Skeletal muscle satellite cell (primary cell): ENCODE results near the gene OSCP1.

Source experiments
- H3K27me3 ChIP-seq: 2 replicates; pipeline ENCODE4 v1.7.0; 2013; ENCODE audit warnings: low read length; ENCODE audit not compliant: control insufficient read depth, insufficient read depth
- H3K36me3 ChIP-seq: 2 replicates; pipeline ENCODE4 v1.7.0; 2013; ENCODE audit warnings: mild to moderate bottlenecking, control low read depth, low read length; ENCODE audit not compliant: insufficient read depth
- H3K4me1 ChIP-seq: 2 replicates; pipeline ENCODE4 v1.7.0; 2013; ENCODE audit warnings: low read length; ENCODE audit not compliant: control insufficient read depth, insufficient read depth
- H3K4me2 ChIP-seq: 2 replicates; pipeline ENCODE4 v1.7.0; 2013; ENCODE audit warnings: mild to moderate bottlenecking, low read length
- H3K4me3 ChIP-seq: 2 replicates; pipeline ENCODE4 v1.7.0; 2013; ENCODE audit warnings: low read length
- H3K9ac ChIP-seq: 2 replicates; pipeline ENCODE4 v1.7.0; 2013; ENCODE audit warnings: mild to moderate bottlenecking, low read depth, low read length, moderate library complexity
- H3K9me3 ChIP-seq: replicated peaks from 2 replicates; pipeline ENCODE4 v1.7.0; 2013; ENCODE audit warnings: mild to moderate bottlenecking, control low read depth, low read length

The OSCP1 gene

GRCh38 chr1:36471830-36472641, 21.8 kb upstream of the OSCP1 start:
- Histone ChIP-seq H3K27me3 (peaks cover 25% of the 10 kb centered on the region), H3K4me2 (no peak overlapping the region), H3K9me3 (no peaks in the 10 kb centered on the region), H3K9ac (no peak overlapping the region), H3K4me3 (no peak overlapping the region), H3K36me3 (no peaks in the 10 kb centered on the region), H3K4me1 (no peaks in the 10 kb centered on the region)

- Histone ChIP-seq H3K4me1 (peaks cover 12% of the 10 kb centered on the region), H3K4me2 (no peak overlapping the region), H3K9ac (no peak overlapping the region), H3K27me3 (peaks cover 17% of the 10 kb centered on the region), H3K9me3 (no peaks in the 10 kb centered on the region), H3K36me3 (no peaks in the 10 kb centered on the region), H3K4me3 (no peak overlapping the region)
Observed at GRCh38 chr1:36469163-36469562, 18.9 kb upstream of the OSCP1 start.

DNA sequence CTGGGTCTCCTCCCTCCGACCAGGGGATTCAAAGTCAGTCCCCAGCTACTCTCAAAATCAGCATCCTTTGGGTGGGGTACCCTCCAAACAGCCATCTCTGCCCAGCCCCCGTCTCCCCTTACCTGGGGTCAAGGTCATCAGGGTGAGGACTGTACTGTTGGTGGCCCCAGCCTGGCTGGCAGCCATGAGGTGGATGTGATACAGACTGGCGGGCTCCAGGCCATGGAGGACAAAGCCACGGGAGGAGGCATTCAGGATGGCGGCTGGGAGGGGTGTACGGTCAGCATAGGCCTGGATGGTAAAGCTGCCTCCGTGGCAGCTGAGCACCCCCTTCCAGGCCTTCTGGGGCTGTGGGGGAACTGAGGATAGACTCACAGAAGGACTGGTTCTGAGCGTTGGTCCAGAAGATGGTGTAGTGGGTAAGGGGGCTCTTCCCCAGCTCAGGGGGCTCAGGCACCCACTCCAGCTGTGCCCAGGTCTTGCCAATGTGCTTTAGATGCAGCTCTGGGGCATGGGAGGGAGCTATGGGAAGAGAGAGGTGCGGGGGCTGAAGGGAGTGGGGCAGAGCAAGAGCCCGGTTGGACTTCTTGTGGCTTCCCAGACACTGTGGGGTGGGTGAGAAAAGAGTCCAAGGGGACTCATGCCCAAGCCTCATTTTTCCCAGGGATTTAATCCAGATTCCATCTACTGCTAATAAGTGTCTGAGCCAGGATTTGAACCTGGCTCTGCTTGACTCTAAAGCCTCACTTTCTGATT, 17.6 kb upstream of the OSCP1 start:
- Histone ChIP-seq H3K4me2 (no peak overlapping the region), H3K4me1 (peaks cover 17% of the 10 kb centered on the region), H3K36me3 (no peaks in the 10 kb centered on the region), H3K9ac (no peak overlapping the region), H3K9me3 (no peaks in the 10 kb centered on the region), H3K4me3 (no peak overlapping the region), H3K27me3 (peaks cover 5% of the 10 kb centered on the region)

DNA sequence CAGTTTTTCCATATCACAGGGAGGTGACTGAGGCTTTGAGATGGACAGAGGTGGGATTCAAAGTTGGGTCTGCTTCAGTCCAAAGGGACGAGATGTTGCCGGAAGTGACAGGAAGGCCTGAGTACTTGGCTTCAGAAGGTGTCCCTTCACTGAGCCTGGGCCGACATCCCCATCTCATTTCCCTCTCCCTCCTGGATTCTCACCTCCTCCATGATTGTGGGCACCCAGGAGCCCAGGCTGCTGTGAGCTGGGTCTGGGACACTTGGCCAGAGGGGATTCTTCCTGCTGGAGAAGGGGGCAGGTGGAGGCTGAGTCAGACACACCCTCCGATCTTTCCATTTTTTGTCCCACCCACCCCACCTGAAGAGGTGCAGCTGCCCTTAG, 16.8 kb upstream of the OSCP1 start:
- H3K4me3 ChIP-seq: no peak overlapping the region
- H3K27me3 ChIP-seq: no peaks in the 10 kb centered on the region
- H3K4me1 ChIP-seq: peaks cover 17% of the 10 kb centered on the region
- no peaks in the 10 kb centered on the region for H3K9me3 ChIP-seq
- no peak overlapping the region for H3K4me2 ChIP-seq
- H3K36me3 ChIP-seq: peaks cover 5% of the 10 kb centered on the region
- no peak overlapping the region for H3K9ac ChIP-seq

DNA sequence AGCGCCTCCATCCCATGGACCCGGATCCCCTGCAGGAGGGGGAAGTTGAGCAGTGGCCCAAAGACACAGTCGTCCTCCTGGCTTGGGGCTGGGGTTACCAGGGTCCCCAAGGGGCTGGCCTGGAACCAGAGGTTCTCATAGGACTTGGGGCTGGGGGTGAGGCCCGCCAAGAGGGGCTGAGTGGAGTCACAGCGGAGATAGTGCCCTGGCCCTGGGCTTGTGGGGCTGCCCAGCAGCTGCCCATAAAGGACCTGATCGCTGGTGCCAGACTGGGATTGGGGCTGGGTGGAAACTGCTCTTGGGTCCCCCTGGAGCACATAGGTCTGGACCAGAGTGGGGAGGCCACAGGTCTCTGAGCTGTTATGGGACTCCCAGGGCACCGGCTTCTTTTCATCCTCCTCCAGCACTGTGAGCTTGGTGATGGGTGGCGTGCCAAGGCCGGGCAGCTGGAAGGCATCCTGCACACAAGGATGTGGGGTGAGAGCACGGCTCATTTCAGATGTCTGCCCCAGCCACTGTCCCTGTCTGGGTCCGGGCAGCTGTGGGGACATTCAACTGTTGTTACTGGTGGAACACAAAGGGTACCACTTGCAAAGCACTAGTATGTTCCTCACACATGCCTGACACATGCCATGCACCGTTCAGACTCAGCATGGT, 16.2 kb upstream of the OSCP1 start:
- Histone ChIP-seq H3K36me3 (peaks cover 10% of the 10 kb centered on the region), H3K9me3 (no peaks in the 10 kb centered on the region), H3K4me1 (peaks cover 17% of the 10 kb centered on the region), H3K4me3 (no peak overlapping the region), H3K9ac (no peak overlapping the region), H3K4me2 (no peak overlapping the region), H3K27me3 (no peaks in the 10 kb centered on the region)

- no peaks in the 10 kb centered on the region for H3K9me3 ChIP-seq
- peaks cover 17% of the 10 kb centered on the region for H3K36me3 ChIP-seq
- no peak overlapping the region for H3K9ac ChIP-seq
- H3K4me1 ChIP-seq: peaks cover 17% of the 10 kb centered on the region
- no peaks in the 10 kb centered on the region for H3K27me3 ChIP-seq
- no peak overlapping the region for H3K4me2 ChIP-seq
- H3K4me3 ChIP-seq: no peak overlapping the region
Observed at GRCh38 chr1:36465731-36466369, 15.6 kb upstream of the OSCP1 start.

- H3K27me3 ChIP-seq: no peaks in the 10 kb centered on the region
- no peaks in the 10 kb centered on the region for H3K9me3 ChIP-seq
- H3K9ac ChIP-seq: peak overlapping the region; percentile 85
- H3K4me3 ChIP-seq: peak overlapping the region; percentile 84
- H3K4me2 ChIP-seq: peak overlapping the region; percentile 97
- peaks cover 25% of the 10 kb centered on the region for H3K36me3 ChIP-seq
- H3K4me1 ChIP-seq: peaks cover 17% of the 10 kb centered on the region
Observed at GRCh38 chr1:36464605-36465393, 14.5 kb upstream of the OSCP1 start.

- peaks cover 30% of the 10 kb centered on the region for H3K36me3 ChIP-seq
- H3K4me2 ChIP-seq: peak within 1 kb of the TSS; percentile 97
- peaks cover 17% of the 10 kb centered on the region for H3K4me1 ChIP-seq
- peak within 1 kb of the TSS; percentile 85 for H3K9ac ChIP-seq
- H3K4me3 ChIP-seq: peak within 1 kb of the TSS; percentile 84
- H3K9me3 ChIP-seq: no peaks in the 10 kb centered on the region
- no peaks in the 10 kb centered on the region for H3K27me3 ChIP-seq
Observed at GRCh38 chr1:36463803-36464604, 13.8 kb upstream of the OSCP1 start, which contains the start of gene MRPS15. Gene MRPS15 (minus strand): TSS chr1:36464384. CDS start chr1:36464275, 109 bp downstream.

GRCh38 chr1:36463463-36463802, 13.2 kb upstream of the OSCP1 start:
- Histone ChIP-seq H3K9me3 (no peaks in the 10 kb centered on the region), H3K27me3 (no peaks in the 10 kb centered on the region), H3K9ac (peak overlapping the region; percentile 85), H3K4me3 (peak overlapping the region; percentile 84), H3K36me3 (peaks cover 35% of the 10 kb centered on the region), H3K4me1 (peaks cover 17% of the 10 kb centered on the region), H3K4me2 (peak overlapping the region; percentile 97)

- no peak overlapping the region for H3K4me2 ChIP-seq
- H3K36me3 ChIP-seq: peaks cover 71% of the 10 kb centered on the region
- H3K4me3 ChIP-seq: no peak overlapping the region
- no peaks in the 10 kb centered on the region for H3K9me3 ChIP-seq
- H3K4me1 ChIP-seq: peaks cover 5% of the 10 kb centered on the region
- no peaks in the 10 kb centered on the region for H3K27me3 ChIP-seq
- H3K9ac ChIP-seq: no peak overlapping the region
Observed at GRCh38 chr1:36458910-36459309, 8.7 kb upstream of the OSCP1 start.
